ENCODE data around the gene VPS35L.
A peak's percentile ranks its signal among the peaks of the same experiment; 100 is the strongest.
"Not testable (repeated sequence)": the region's sequence is repeated elsewhere in the genome, so short reads cannot be mapped to it uniquely, and the experiment has no call there.

The VPS35L gene

GRCh38 chr16:19540241-19540970, 15.1 kb upstream of the VPS35L start:
- DNase-seq (ENCODE audit: low spot score) = no peak

DNA sequence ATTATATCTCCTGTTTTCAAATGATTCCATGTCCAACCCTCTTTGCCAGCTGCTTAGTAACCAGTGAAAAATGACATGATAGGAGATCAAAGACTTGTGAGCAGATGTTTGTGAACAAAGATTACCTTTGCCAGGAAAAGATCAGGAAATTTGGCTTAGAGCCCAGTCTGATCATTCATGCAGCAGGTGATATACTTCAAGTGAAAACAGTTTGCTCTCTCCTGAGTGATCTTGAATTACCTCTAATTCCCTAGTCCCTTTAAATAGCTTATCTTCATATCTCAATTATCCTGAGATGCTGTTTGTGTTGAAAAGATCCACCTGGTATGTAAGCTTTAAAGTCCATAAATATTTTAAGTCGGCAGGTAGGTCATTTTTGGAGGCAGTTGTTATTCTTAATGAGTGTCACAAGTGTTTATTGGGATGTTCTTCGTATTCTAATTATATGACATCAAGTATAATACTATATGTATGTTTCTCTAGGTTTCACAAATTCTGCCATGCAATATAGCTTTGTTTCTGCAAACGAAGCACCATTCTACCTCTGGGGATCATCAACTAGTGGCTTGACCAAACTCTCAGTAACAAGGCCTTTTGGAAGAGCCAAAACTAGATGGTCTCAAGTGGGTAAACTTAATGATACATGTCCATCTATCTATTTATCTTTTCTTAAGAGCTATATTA, 13.2 kb upstream of the VPS35L start:
- no peak for DNase-seq (ENCODE audit: low spot score)

DNA sequence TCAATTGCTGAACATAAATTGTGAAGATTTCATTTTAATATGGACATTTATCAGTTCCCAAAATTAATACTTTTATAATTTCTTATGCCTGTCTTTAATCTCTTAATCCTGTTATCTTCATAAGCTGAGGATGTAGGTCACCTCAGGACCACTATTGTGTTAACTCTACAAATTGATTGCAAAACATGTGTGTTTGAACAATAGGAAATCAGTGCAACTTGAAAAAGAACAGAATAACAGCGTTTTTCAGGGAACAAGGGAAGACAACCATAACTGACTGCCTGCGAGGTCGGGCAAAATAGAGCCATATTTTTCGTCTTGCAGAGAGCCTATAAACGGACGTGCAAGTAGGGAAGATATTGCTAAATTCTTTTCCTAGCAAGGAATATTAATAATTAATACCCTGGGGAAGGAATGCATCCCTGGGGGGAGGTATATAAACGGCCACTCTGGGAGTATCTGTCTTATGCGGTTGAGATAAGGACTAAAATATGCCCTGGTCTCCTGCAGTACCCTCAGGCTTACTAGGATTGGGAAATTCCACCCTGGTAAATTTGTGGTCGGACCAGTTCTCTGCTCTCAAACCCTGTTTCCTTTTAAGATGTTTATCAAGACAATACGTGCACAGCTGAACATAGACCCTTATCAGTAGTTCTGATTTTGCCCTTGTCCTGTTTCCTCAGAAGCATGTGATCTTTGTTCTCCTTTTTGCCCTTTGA, 12.1 kb upstream of the VPS35L start:
- not testable (repeated sequence) for DNase-seq (ENCODE audit: low spot score)

DNA sequence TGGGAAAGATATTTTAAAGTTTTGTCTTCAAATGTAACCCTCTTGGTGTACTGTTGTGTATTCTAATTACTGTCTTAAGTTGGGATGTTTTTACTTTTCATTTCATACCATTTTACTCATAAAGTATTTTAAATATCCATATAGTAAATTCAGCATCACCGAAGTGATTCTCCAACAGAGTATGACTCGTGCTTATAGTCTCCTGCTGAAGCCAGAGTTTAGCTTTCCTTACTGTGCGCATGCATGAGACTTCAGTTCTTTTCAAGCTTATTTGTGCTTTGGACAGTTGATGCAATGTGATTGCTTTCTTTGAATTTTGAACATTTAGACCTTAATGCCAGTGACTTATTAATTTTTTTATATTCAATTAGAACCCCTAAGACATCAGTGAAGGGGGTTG, 7.4 kb upstream of the VPS35L start:
- no peak for DNase-seq (ENCODE audit: low spot score)

DNA sequence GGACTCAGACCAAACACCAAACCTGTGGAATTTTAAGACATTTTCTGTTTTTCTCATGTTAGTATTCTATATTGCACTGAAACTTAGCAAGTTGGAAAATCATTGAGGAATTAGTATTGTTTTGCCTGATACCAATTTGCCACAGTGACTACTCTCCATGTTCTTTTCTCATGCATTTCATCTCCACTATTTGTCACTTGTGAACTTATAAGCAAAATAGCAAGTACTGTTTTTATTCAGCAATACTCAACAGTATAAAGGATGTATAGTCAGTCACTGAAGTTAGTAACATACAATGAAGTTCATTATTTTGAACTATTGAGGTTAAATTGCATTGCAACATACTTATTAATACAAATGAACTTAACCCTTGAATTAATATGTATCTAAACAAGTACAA, 5.8 kb upstream of the VPS35L start:
- no peak for DNase-seq (ENCODE audit: low spot score)

GRCh38 chr16:19555938-19556771, 652 bp downstream of the VPS35L start:
- DNase-seq (ENCODE audit: low spot score) = peak; percentile 18

GRCh38 chr16:19559242-19559910, 3.9 kb downstream of the VPS35L start:
- DNase-seq (ENCODE audit: low spot score) = peak; percentile 45

GRCh38 chr16:19560078-19560477, 4.6 kb downstream of the VPS35L start:
- no peak for DNase-seq (ENCODE audit: low spot score)

GRCh38 chr16:19563377-19563776, 7.9 kb downstream of the VPS35L start:
- no peak for DNase-seq (ENCODE audit: low spot score)

DNA sequence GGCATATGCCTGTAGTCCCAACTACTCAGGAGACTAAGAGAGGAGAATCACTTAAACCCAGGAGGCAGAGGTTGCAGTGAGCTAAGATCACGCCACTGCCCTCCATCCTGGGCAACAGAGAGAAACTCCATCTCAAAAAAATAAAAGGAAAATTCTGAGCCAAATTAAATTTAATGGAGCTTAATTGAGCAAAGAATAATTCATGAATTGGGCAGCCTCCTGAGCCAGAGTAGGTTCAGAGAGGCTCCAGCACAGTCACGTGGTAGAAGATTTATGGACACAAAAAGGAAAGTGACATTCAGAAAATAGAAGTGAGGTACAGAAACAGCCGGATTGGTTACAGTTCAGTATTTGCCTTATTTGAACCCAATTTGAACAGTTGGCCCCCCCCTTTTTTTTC, 10.9 kb downstream of the VPS35L start:
- no peak for DNase-seq (ENCODE audit: low spot score)

DNA sequence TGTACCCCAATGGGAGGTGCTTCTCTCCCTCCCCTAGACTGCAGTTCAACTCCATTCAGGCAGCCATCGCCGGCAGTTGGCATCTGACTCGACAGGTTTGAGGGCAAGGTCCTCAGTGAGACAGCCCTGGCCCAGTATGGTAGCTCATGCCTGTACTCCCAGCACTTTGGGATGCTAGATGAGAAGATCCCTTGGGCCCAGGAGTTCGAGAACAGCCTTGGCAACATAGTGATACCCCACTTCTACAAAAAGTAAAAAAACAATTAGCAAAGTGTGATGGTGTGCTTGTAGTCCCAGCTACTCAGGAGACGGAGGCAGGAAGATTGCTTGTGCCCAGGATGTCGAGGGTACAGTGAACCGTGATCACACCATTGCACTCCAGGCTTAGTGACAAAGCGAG, 12.1 kb downstream of the VPS35L start:
- no peak for DNase-seq (ENCODE audit: low spot score)

GRCh38 chr16:19573997-19574396, 18.5 kb downstream of the VPS35L start:
- no peak for DNase-seq (ENCODE audit: low spot score)

- DNase-seq (ENCODE audit: low spot score) = no peak
These were observed 19.1 kb downstream of the VPS35L start for GRCh38 chr16:19574615-19575014.

DNA sequence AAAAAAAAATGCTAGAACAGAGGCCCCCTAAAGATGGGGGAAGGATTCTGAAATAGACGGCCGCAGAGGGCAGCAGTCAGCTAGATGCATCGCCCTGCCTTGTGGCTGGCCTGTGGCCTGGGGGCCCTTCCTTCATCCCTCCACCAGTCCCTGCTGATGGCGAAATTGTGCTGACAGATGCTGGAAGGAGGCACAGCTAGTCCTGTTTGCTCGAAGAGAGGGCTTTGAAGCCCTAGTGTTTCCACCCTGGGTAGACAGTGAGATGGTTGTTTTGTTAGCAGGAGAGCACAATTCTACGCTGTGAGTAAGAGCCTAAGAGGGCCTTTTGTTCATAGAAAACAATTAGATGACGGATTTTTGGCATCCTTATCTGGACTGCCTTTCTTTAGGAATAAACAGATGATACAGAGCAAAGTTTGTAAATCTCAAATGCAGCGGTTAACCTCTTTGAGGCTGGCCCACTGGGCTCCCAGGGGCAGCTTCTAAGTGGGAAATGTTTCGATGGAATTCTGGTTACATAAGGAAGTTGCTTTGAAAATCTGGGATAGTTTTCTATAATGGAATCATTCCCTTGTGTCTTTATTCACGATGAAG, 23.0 kb downstream of the VPS35L start:
- DNase-seq (ENCODE audit: low spot score) = no peak

GRCh38 chr16:19582050-19582831, 26.7 kb downstream of the VPS35L start:
- DNase-seq (ENCODE audit: low spot score) = no peak

DNA sequence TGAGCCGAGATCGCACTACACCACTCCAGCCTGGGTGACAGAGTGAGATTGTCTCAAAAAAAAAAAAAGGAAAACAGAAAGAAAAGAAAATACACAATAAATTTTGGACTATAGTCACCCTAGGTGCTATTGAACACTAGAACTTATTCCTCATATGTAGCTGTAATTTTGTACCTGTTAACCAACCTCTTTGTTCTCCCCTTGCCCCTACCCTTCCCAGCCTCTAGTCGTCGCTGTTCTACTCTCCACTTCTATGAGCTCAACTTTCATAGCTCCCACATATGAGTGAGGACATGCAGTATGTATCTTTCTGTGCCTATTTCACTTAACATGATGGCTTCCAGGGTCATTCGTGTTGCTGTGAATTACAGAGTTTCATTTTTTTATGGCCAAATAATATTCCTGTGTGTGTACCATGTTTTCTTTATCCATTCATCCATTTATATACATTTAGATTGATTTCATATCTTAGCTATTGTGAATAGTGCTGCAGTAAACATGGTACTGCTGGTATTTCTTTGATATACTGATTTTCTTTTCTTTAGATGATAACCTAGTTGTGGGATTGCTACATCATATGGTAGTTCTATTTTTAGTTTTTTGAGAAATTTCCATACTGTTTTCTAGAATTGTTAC, 28.3 kb downstream of the VPS35L start:
- peak; percentile 25 for DNase-seq (ENCODE audit: low spot score)

GRCh38 chr16:19588661-19589060, 33.2 kb downstream of the VPS35L start:
- no peak for DNase-seq (ENCODE audit: low spot score)

GRCh38 chr16:19589106-19589505, 33.6 kb downstream of the VPS35L start:
- no peak for DNase-seq (ENCODE audit: low spot score)

- peak; percentile 76 for DNase-seq (ENCODE audit: low spot score)
These were observed 34.3 kb downstream of the VPS35L start for GRCh38 chr16:19589771-19590302.

Data from AG08395 (cell line).